Measurements from ENCODE around the gene FASTK.

FASTK gene

DNA sequence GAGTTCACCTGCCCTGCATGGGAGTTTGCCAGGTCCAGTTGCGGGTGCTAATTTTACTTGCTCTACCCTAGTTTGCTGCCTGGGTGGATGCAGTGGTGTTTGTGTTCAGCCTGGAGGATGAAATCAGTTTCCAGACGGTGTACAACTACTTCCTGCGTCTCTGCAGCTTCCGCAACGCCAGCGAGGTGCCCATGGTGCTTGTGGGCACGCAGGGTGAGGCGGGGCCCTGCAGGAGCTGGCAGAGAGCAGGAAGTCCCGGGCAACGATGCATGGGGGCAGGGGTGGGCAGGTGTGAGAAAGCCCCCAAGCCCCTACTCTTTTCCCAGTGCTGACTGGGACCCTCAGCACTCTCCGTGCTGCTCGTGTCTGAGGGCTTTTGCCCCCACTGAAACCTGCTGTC, 37.0 kb upstream of the FASTK start:
- DNase-seq, result peak; percentile 50

DNA sequence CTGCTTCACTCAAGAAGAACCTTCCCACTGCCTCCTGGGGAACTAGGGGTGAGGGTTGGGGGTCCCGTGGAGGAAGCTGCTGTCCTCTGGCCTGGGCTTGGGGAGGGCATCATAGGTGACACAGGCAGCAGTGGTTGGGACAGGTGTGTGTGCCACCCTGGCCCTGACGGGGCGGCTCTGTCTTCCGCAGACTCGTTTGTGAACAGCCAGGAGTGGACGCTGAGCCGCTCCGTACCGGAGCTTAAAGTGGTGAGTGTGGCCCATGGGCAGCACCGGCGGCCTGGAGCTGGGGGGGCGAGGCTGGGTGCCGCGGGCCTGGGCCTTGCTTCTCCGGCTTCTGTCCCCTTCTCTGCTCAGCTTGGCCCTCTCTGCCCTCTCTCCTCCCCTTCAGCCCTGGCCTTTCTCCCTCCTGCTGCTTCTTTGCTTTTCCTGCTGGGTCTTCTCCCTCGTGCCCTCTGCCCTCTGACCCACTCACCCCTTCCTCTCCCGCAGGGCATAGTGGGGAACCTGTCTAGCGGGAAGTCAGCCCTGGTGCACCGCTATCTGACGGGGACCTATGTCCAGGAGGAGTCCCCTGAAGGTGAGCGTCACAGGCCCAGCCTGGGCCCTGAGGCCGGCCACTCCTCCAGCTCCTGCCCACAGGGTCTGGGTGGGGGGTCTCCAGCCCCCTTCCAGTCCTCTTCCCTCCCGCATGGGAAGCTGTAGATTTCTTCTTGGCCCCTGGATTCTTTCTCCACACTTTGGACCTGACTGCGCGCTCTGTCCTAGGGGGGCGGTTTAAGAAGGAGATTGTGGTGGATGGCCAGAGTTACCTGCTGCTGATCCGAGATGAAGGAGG, 36.2 kb upstream of the FASTK start:
- DNase-seq, result no peak

DNA sequence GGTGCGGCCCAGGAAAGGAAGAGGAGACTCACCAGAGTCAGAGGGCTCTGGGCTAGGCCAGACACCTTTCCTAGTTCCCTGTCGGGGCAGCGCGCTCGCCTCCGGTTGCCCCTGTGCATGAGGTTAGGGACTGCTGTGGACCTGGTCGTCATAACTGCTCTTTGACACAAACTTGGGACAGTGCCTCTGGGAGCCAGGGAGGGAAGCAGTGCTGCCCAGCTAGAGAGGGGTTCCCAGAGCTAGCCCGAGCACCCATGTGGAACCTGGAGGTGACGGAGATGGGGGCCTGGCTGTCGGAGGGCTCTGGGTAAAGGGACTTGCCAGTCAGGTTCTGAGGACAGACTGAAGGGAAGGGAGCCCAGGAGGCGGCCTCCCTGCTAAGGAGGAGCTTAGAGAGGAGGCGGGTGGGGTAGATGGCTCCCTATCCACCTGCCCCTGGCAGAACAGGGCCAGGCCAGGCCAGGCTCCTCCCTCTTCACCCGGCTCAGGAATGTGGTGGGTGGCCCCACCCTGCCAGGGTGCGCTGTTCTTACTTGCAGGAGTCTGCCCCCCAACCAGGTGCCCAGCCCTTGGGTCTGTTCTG, 35.3 kb upstream of the FASTK start:
- no peak for DNase-seq

DNA sequence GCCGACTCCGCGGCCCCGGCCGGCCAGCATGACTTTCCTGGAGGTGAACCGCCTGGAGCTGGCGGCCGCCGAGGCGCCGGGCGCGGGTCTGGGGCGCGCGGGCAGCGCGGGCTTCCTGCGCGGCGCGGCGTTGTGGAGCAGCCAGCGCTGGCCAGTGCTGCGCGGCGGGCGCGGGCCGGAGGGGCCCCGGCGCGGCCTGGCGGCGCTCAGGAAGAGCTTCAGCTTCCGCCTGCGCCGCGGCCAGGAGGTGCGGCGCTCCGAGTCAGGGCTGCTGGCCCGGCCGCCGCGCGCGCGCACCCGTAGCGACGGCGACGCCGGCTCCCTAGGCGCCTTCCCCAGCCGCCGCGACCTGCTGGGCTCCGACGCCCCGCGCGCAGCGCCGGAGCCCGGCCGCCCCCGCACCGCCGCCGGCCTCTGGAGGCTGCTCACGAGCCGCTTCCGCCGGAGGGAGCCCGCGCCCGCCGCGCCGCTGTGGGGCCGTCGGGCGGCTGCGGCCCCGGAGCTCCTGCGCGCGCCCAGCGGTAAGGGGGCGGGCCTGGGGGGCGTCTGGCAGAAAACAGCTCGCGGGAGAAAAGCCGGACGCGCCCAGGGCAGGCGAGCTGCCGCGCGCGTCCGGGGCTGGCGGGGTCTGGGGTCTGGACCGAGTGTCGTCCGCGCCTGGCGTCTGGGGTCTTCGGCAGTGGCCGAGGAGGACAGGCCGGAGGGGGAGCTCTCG, 34.7 kb upstream of the FASTK start:
- peak; percentile 43 for DNase-seq

DNA sequence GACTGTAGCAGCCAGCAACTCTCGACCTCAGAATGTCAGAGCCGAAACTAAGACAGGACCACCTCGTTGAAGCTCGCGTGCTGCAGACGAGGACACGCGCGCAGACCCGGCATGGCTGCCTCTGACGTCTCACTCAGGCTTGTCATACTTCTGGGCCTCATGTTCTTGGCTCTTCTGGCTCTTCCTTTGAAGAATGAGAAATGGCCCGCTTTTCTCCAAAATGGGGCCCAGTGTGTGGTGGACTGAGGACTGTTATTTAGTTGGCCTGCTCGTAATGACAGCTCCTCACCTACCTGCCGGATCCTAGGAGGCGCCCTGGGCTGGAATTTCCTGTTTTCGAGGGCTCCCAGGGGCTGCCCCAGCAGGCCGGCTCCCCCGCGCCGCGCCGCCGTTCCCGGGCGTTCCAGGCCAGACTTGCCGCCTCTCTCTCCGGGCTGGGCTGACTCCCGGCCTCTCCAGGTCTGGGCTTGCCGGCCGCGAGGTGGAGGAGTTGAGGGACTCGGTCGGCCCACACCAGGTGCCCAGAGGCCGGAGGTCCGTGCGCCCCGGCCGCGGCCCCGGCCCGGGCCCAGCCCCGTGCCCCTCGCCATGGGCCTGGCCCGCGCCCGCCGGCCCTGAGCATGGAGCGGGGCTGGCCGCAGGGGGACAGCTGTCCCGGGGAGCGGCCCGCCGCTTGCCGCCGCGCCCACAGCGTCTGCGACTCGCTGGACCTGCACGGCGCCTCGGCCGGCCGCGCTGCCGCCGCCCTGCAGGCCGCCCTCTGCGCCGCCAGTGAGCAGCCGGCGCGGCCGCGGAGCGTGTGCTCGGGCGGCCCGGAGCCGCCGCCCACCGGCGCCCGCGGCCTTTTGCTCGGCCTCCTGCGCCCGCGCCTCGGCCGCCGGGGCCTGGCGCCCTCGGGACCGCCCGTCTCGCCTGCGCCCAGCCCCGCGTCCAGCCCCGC, 33.8 kb upstream of the FASTK start:
- no peak for DNase-seq

DNA sequence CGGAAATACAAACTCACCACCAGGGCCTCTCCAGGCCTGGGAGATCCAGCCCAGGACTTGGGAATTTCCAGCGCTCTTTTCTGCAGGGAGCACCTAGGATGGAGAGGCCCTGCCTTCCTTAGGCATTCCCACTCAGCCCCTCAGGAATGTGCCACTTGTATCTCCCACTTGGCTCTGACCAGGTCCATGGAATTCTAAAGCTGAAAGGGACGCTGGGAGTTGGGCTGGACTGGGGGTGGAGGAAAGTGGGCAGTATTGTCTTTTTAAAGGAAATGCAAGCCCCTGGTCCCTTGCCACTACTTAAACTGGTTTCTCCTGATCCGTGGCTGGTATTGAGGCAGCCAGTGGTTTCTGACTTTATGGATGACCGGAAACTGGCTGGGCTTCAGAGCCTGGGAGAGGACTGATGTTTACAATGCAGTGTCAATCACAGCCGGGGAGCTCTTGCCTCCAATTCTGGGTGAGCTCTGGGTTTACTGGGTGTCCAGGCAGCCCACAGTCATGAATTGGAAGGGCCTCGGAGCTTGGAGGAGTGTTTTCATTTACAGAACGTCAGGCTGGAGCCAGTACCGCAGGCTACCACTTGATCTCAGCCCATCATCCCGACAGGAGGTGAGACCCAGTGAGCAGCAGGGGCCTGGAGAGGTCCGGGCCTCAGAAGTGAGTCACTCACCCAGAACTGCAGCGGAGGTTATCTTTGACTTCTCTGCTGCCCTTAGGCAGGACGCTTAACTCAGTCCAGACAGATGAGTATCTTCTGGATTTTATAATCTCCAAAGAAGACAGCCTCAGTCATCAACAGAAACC, 32.9 kb upstream of the FASTK start:
- no peak for DNase-seq

DNA sequence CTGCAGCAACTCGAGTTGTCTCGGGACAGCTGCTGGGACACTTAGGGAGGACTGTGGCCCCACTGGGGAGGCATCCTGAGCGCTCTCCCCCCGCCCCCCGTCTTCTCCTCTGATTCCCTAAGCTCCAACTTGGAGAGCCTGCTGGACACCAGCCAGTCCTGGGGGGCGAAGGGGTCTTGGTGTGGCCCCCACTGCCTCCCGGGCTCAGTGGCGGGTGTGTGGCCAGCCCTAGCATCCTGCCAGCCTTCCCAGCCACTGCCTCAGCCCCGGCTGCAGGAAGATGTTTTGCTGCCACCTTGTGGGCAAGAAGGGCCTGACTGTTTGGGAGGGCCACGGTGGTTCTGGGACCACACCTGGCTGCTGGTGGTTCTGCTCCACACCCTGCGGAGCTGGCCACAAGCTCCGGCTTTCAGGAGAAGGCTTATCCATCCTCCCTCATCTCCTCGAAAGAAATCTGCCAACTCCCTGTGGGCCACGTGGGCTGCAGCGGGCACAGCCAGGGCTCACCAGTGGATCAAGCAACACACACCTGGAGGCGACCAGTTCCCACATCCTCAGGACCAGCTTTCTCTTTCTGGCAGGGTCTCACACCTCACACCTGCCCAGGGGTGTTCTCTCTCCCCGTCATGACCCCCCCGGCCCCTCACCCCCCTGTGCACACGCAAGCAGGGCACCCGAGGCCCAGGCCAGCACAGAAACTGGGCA, 30.5 kb upstream of the FASTK start:
- DNase-seq, result peak; percentile 80

DNA sequence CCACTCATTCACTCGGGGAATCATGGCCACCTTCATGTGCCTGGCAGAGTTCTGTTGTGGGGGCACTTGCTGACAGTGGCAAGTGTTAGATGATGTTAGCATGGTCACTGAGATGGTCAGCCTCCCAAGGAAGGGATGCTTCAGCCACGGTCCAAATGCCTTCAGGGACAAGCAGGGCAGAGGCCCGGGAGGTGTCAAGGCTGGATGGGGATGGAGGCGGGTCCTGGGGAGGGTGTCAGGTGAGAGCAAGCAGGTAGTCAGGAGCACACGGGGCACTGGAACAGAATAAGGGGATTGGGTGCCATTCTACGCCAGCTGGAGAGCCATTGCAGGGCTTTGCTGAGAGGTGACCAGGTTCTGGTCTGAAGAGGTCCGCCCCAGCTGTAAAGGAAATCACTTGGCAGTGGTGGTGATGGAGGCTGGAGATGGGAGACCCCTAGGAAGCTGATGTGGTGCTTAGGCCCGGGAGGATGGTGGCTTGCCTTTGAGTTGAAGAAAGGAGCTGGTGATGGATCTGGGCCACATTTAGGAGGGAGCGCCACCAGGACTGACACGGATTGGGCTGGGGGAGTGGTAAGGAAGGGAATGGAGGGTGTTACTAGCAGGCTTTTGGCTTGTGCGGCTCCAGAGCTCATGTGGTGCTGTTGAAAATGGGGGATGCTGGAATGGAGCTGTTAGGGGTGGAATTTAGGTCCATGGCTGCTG, 29.8 kb upstream of the FASTK start:
- DNase-seq, result no peak

DNA sequence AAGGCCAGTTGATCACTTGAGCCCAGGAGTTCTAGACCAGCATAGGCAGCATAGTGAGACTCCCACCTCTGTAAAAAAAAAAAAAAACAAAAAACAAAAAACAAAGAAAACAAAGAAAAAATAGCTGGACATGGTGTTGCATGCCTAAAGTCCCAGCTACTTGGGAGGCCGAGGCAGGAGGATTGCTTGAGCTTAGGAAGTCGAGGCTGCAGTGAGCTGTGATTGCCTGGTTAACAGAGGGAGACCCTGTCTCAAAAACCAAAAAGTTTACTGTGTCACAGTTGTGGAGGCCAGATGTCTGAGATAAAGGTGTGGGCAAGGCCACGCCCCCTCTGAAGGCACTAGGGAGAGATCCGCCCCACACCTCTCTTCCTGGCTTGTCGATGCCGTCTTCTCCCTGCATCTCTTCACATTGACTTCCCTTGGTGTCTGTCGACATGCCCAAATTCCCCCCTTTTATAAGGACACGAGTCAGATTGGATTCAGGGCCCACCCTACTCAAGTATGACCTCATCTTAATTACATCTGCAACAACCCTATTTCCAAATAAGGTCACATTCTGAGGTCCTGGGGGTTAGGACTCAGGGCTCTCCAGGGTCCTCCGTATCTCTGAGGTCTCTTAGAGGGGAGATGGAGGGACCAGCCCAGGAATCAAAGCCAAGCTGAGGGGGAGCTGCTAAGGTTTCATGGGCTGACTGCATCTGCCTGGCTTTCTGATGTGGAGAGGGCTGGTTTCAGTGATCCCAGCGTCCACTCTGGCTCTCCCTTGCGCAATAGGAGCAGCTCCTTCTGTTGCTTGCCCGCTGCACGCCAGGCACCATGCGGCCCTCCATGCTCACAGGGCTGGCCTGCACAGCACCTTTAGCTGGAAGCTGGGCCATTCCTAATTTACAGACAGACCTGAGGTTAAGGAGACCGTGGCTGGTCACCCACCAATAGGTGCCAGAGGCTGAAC, 28.8 kb upstream of the FASTK start:
- no peak for DNase-seq

DNA sequence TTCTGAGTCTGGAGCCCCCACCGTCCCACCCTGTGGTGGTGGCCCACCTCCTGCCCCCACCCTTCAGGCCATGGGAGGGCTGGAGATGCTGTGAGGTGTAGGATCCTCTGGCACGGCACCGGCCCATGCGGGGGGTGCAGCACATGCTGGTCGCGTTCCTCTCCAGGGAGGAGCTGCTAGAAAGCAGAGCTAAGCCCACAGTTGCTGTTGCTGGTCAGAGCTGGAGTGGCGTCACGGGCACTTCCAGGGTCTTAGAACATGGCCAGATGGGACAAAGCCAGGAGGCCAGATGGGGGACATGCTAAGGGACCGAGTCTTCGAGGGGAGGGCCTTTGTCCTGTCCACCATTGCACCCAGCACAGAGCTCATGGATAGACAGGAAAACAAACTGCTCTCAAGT, 27.3 kb upstream of the FASTK start:
- DNase-seq, result no peak

DNA sequence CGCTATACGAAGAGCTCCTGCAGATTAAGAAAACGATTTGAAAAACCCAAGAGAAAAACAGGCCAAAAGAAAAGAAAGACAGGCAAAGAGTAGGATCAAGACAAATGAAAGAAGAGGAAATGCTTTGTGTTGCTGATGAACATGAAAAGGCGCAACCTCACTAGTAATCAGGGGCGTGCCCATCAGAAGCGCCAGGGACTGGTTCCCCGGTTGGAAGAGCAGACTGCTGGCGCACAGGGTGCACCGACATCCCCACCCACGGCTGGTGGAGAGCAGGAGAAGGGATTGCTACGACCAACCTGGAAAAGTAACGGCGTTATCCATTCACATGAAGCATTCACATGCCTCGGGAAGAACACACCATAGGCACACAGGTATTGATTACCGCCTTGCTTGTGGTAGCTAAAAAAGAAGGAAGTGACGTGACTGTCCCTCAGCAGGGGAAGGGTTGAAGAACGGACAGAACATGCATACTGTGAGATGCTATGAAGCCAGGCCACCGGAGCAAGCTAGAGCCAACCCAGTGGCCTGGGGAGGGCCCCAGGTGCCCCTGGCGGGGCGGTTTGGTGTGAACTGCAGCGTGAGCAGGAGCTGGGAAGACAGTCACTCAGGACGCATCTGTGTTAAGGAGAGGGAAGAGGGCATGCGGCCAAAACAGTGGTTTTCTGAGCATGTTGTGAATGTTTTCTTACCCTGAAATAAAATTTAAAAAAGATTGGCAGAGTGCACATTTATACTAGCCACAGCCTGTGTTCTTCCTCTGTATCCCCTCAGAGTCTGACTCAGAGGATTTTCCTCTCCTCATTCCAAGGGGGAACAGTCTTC, 24.0 kb upstream of the FASTK start:
- no peak for DNase-seq

DNA sequence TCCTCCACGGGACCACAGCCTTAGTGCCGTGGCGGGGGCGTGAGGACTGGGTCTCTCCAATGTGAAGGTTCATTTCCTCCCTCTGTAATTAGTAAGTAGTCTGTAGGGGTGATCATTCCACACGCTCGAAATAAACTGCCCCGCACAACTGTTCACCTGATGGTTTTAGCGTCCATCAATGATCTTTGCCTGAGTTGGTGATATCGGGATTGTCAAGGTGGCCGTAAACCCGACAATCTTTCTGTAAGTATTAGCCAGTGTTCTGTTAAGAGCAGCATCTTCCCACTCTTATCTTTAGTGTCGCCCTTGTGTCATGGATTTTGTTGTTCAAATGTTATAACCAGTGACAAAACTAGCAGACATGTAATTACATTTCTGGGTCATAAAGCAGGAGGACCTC, 23.4 kb upstream of the FASTK start:
- no peak for DNase-seq

DNA sequence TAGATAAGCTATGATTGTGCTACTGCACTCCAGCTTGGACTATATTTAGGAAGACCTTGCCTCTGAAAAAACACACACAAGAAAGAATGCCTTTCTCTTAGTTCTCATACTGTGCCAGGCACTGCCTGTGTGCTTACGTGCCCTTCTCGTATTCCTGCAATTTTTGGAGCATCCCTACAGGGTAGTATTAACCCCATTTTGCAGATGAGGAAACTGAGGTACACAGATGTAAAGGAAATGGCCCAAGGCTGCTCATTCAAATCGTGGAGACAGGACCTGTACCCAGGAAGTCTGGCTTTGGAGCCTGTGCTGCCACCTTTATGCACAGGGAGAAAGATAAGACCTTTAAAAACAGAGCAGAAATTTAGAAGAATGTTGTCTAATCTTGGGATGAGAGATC, 22.4 kb upstream of the FASTK start:
- no peak for DNase-seq

DNA sequence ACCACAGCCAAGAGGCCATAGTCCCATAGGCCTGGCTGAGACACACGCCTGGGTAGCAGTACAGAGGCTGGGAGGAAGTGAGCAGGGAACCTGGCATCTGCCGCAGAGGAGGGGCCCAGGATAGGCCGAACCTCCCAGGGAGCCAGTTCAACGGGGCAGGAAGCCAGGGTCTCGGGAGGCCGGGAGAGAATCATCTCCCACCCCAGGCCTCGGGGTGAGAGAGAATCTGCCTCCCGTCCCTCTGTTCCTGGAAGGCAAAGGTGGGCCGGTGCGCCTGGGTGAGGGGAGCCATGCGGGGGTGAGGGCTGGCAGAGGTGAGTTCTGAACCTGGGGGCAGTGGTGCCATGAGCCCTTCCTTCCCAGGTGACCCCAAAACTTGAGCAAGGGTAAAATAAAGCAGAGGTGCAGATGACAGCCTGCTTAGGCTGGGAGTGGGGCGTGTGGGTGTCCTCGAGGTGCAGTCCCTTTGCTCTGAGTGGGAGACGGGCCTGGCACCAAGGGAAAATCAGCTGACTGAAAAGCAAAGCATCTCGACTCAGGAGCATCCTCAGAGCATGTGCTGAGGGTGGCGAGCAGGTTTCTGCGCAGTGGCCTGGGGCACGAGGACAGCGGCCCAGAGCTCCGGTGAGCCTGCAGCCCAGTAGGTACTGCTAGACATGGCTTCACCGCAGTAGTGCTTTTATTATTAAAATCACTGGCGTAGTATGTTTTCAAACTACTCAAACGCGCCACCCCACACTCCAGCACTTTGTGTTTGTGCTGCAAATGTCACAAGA, 21.2 kb upstream of the FASTK start:
- no peak for DNase-seq

DNA sequence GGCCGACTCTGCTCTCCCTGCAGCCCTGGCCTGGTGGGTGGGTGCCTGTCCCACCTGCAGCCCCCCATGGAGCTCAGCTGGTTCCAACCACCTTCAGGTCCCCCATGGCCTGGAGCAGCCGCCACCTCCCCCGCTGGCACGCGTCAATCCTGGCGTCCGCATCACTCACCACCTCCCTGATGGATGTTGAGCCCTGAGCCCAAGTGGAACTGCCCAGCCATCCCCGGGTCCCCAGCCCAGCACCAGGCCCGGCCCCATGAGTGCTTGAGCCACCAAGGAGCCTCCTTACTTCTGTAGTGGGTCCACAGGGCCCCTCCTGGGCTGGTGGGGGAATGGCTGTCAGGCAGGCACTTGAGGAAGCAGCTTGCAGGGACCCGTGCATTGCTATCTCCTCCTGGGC, 20.3 kb upstream of the FASTK start:
- no peak for DNase-seq

DNA sequence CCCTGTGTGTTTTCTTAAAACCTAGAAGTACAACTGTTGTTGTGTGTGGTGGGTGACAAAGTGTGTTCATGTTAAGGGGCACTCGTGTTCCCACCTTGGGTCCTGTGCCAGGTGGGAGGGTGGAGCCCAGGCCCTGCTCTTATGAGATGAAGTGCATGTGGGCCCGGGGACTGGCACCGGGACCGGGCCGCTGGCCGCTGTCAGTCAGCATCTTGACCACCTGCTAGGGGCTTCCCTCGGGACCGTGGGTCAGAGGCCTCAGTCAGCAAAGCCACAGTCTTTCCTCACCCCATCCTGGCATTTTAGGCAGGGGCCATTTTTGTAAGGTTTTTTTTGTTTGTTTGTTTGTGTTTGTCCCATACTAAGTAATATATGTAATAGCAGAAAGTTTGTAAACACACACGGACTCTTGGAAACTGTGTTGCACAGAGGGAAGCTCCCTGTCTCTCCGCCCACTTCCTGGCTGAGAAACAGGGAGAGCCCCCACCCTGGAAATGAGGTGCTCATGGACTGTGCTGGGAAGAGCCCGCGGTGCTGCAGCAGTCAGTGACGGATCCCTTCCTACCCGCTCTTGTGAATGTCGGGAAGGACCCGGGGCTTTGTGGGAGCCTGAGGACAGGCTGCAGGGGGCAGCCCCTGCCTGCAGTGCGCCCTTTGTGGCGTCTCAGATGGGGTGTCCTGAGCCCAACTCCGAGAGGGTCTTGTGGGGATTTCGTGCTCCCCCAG, 19.0 kb upstream of the FASTK start:
- no peak for DNase-seq

DNA sequence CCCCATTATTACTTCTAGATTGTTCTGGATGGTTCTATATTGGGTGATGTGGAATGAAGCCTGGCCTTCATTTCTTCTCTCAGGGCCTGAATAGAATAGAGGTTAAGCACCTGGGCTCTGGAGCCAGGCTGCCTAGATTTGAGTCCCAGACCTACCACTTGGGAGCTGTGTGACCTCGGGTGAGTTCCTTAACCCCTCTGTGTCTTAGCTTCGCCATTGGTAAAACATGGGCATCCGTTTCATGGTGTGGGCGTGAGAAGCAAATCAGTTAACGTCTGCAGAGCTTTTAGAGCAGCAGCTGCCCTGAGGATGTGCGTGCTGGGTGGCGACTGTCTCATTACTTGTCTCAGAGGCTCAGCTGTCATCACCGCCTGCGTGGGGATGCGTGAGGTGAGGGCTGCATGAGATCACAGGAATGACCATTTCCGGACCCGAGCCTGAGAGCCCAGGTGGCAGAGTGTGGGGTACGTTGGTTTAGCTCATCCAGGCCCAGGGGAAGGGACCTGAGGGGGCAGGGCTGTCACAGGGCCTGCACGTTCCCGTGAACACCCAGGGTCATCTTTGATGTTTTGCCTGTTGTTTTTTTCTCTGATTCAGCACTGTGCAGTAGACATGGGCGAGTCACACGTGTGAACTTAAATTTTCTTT, 15.3 kb upstream of the FASTK start:
- no peak for DNase-seq
